ENCODE data around the gene RAB30.
A peak's percentile ranks its signal among the peaks of the same experiment; 100 is the strongest.
"Not testable (repeated sequence)": the region's sequence is repeated elsewhere in the genome, so short reads cannot be mapped to it uniquely, and the experiment has no call there.

Gene RAB30

GRCh38 chr11:82943430-82943829 lies 128.3 kb downstream of the RAB30 start:
- DNase-seq (ENCODE audit: low spot score) = not testable (repeated sequence)

GRCh38 chr11:82942376-82942775 lies 129.3 kb downstream of the RAB30 start:
- no peak for DNase-seq (ENCODE audit: low spot score)

GRCh38 chr11:82939456-82939855 lies 132.2 kb downstream of the RAB30 start:
- DNase-seq (ENCODE audit: low spot score) = no peak

GRCh38 chr11:82937554-82937953 lies 134.1 kb downstream of the RAB30 start:
- no peak for DNase-seq (ENCODE audit: low spot score)

- DNase-seq (ENCODE audit: low spot score) = no peak
These were observed 135.4 kb downstream of the RAB30 start for GRCh38 chr11:82936261-82936660.

GRCh38 chr11:82932564-82932963 lies 139.1 kb downstream of the RAB30 start:
- no peak for DNase-seq (ENCODE audit: low spot score)

- DNase-seq (ENCODE audit: low spot score) = no peak
These were observed 141.0 kb downstream of the RAB30 start for GRCh38 chr11:82930734-82931133.

- DNase-seq (ENCODE audit: low spot score) = no peak
These were observed 141.5 kb downstream of the RAB30 start for GRCh38 chr11:82930229-82930628.

GRCh38 chr11:82929121-82929520 lies 142.6 kb downstream of the RAB30 start:
- DNase-seq (ENCODE audit: low spot score) = no peak

- DNase-seq (ENCODE audit: low spot score) = peak; percentile 76
These were observed 144.3 kb downstream of the RAB30 start for GRCh38 chr11:82927264-82927880.

- DNase-seq (ENCODE audit: low spot score) = no peak
These were observed 147.0 kb downstream of the RAB30 start for GRCh38 chr11:82924522-82925224.
